PC-9 (cell line): ENCODE measurements around the gene BCKDK. TPM values are rescaled to one million over a fixed set of nuclear protein-coding genes. Genes with fewer than 3 reads are reported as not detected.

Source experiments
- BruUV-seq: library from RNA; stranded (reverse); fragments of 400-500 nt; replicated peaks from 2 replicates; lab custom pipeline; 2021; lab: Mats Ljungman, UMichigan
- CTCF ChIA-PET: fragments of 300-600 bp; sonication (Branson Sonifier 250); formaldehyde crosslinking; loops from one replicate; lab custom pipeline; 2022; ENCODE audit warnings: antibody characterized with exemption; lab: Charles Lee
- POLR2A ChIA-PET: fragments of 300-600 bp; sonication (Branson Sonifier 250); formaldehyde crosslinking; loops from one replicate; lab custom pipeline; 2022; ENCODE audit warnings: antibody characterized with exemption; ENCODE audit not compliant: unreplicated experiment; lab: Charles Lee
- DNase-seq, 2 experiments: peaks; one replicate each; pipeline versions ENCODE4 v3.0.0 to v3.0.0-alpha.2; 2015 to 2022; ENCODE audit warnings: mixed read lengths in 1 of 2
- H2AFZ ChIP-seq: fragments of 200-600 bp; sonication (generic); 2 replicates; pipeline ENCODE4 v1.8.1; 2017; ENCODE audit warnings: antibody characterized with exemption
- H3F3A ChIP-seq: fragments of 200-600 bp; sonication (generic); 2 replicates; pipeline ENCODE4 v1.8.1; 2017; ENCODE audit warnings: antibody characterized with exemption, mild to moderate bottlenecking, low read depth; ENCODE audit not compliant: insufficient read depth
- H3K27ac ChIP-seq: fragments of 200-600 bp; sonication (generic); 2 replicates; pipeline ENCODE4 v1.6.1; 2016; ENCODE audit warnings: mixed run types
- H3K27me3 ChIP-seq: fragments of 200-600 bp; sonication (generic); 2 replicates; pipeline ENCODE4 v1.6.1; 2016; ENCODE audit warnings: low read depth, mixed run types; ENCODE audit not compliant: insufficient read depth
- H3K36me3 ChIP-seq: fragments of 200-600 bp; sonication (generic); 2 replicates; pipeline ENCODE4 v1.6.1; 2016; ENCODE audit warnings: low read depth, mixed run types
- H3K4me1 ChIP-seq: fragments of 200-600 bp; sonication (generic); replicated peaks from 2 replicates; pipeline ENCODE4 v1.6.1; 2016; ENCODE audit warnings: mixed run types; ENCODE audit not compliant: insufficient read depth
- H3K4me2 ChIP-seq: fragments of 200-600 bp; sonication (generic); 2 replicates; pipeline ENCODE4 v1.6.1; 2017; ENCODE audit warnings: mixed run types
- H3K4me3 ChIP-seq: fragments of 200-600 bp; sonication (generic); 2 replicates; pipeline ENCODE4 v1.6.1; 2016; ENCODE audit warnings: mixed run types
- H3K79me2 ChIP-seq: fragments of 200-600 bp; sonication (generic); 2 replicates; pipeline ENCODE4 v1.6.1; 2017; ENCODE audit warnings: low read depth, mixed run types
- H3K9me2 ChIP-seq: fragments of 200-600 bp; sonication (generic); 2 replicates; pipeline ENCODE4 v1.8.1; 2017; ENCODE audit warnings: mild to moderate bottlenecking; ENCODE audit not compliant: insufficient read depth
- H3K9me3 ChIP-seq: fragments of 200-600 bp; sonication (generic); 2 replicates; pipeline ENCODE4 v1.8.1; 2016; ENCODE audit warnings: low read depth; ENCODE audit not compliant: insufficient read depth
- H4K20me1 ChIP-seq: fragments of 200-600 bp; sonication (generic); 2 replicates; pipeline ENCODE4 v1.8.1; 2017; ENCODE audit not compliant: insufficient read depth
- EZH2 ChIP-seq: fragments of 200-600 bp; sonication (generic); IDR thresholded peaks from 2 replicates; pipeline ENCODE4 v1.8.0; 2017; ENCODE audit warnings: antibody characterized with exemption, low read depth
- intact Hi-C: fragments of 100-400 bp; cut with micrococcal nuclease; formaldehyde crosslinking; loops from one replicate; pipeline ENCODE4 v1.10.0; 2022; ENCODE audit not compliant: unreplicated experiment
- total RNA-seq: library from RNA; stranded (reverse); gene quantifications from 2 replicates; pipeline ENCODE4 v1.2.3, GENCODE V29; 2021
- TF ChIP-seq, protein P1 (sequence below): fragments of 200-600 bp; sonication (generic); conservative IDR thresholded peaks from 2 replicates; pipeline ENCODE4 v1.6.1; 2017; ENCODE audit warnings: mixed run types, antibody characterized with exemption, mild to moderate bottlenecking, moderate library complexity

The BCKDK gene
- total RNA-seq, 1 experiment from 2014 or later: 41.5 TPM

DNA sequence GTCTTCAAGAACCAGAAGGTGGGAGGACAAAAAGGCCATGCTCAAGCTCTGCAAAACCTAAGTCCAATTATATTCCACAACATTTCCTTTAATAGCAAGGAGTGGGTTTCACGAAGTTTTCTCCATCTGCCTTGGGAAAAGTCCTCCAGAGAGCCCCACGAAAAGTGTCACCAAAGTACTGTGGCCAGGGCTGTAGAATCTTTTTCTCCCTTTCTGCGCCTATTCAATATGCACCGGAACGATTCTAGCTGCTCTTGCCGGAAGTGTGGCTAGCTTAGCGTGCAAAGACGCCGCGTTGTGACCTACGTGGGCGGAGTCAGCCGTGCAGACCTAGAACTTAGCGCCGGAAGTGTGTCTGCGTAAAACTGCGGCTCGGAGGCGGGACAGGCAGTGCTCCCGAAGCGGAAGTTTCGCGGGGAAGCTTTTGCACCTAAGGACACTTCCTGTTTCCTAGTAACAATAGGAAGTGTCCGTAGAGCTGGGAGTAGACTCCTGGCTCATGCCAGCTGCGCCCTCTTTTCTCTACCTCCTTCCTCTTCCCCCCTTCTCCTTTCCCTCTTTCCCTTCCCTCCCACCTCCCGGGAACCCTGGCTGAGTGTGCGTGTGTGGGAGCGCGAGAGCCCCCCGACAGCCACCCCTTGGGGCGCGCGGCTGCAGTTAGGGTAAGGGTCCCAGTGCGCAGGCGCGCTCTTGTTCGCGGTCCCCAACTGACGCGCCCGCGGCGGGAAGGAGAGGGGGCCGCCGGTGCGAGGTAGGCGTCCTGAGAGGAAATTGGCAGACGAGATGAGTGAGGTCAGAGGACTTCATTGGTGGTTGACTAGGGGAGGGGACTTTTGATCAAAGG lies 34.0 kb upstream of the BCKDK start, which contains the start of the genes ZNF646 and ZNF668:
ZNF646 (plus strand) TSS at position 453 of the 844 bp plus-strand sequence. CDS start 1,903 bp downstream, outside the sequence.
ZNF668 (minus strand) TSS at position 271 of the 844 bp plus-strand sequence. CDS start 9,781 bp downstream, outside the sequence.
- intact Hi-C loops: loop anchor here (1.0 to 2.0 kb wide), 7 partner anchors 41 to 385 kb away; partner anchors contain the start of genes ARMC5, FUS, HSD3B7 and PRSS8
- ChIA-PET POLR2A (interaction anchor here (0.6 to 1.7 kb wide), 11 partner anchors 28 to 1040 kb away, joined by 3 to 16 read pairs (median 5); partner anchors contain the start of genes CTF1, KAT8 and PRSS8), CTCF (interaction anchor here (0.6 to 1.6 kb wide), 4 partner anchors 50 to 625 kb away, joined by 4 to 21 read pairs (median 12); partner anchors contain the start of gene HSD3B7)
- Histone ChIP-seq H2AFZ (peak within 1 kb of the TSS; percentile 93), H3K79me2 (peaks cover 73% of the 10 kb centered on the region), H3F3A (peaks cover 4% of the 10 kb centered on the region; the same call in 1 of the 2 replicates), H3K4me2 (peak within 1 kb of the TSS; percentile 95), H4K20me1 (peaks cover 7% of the 10 kb centered on the region), H3K9me3 (no peaks in the 10 kb centered on the region), H3K27me3 (no peaks in the 10 kb centered on the region), H3K36me3 (no peaks in the 10 kb centered on the region), H3K4me3 (peak within 1 kb of the TSS; percentile 89), H3K4me1 (peaks cover 20% of the 10 kb centered on the region), H3K9me2 (no peaks in the 10 kb centered on the region), H3K27ac (peak within 1 kb of the TSS; percentile 62)
- TF ChIP-seq EZH2: no peak
- TF ChIP-seq, protein P1, sequence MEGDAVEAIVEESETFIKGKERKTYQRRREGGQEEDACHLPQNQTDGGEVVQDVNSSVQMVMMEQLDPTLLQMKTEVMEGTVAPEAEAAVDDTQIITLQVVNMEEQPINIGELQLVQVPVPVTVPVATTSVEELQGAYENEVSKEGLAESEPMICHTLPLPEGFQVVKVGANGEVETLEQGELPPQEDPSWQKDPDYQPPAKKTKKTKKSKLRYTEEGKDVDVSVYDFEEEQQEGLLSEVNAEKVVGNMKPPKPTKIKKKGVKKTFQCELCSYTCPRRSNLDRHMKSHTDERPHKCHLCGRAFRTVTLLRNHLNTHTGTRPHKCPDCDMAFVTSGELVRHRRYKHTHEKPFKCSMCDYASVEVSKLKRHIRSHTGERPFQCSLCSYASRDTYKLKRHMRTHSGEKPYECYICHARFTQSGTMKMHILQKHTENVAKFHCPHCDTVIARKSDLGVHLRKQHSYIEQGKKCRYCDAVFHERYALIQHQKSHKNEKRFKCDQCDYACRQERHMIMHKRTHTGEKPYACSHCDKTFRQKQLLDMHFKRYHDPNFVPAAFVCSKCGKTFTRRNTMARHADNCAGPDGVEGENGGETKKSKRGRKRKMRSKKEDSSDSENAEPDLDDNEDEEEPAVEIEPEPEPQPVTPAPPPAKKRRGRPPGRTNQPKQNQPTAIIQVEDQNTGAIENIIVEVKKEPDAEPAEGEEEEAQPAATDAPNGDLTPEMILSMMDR: no peak
- BruUV-seq: no TSS peak
- peak; percentile 98 to 99 for DNase-seq

DNA sequence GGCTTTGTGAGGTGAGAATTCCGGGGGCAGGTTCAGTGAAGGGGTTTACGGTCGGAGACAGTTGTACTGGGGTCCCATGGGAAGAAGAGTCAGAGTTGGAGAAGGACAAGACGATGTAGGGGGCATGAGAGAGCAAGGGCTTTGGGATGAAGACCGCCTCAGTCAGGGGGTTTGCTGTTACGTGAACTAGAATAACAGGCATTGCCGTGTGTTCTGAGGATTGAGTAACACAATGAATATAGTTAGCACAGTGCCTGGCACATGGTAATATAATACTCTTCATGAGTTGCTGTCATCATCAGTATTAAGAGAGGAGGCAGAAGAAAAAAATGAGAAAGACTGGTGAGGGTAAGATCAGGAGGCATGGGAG lies 33.4 kb upstream of the BCKDK start:
- H3K36me3 ChIP-seq: no peaks in the 10 kb centered on the region
- H3K79me2 ChIP-seq: peaks cover 67% of the 10 kb centered on the region
- H3K27me3 ChIP-seq: no peaks in the 10 kb centered on the region
- H3K4me2 ChIP-seq: peak overlapping the region; percentile 95
- H3K9me2 ChIP-seq: no peaks in the 10 kb centered on the region
- H3F3A ChIP-seq: peaks cover 4% of the 10 kb centered on the region; the same call in 1 of the 2 replicates
- peaks cover 20% of the 10 kb centered on the region for H3K4me1 ChIP-seq
- peak overlapping the region; percentile 89 for H3K4me3 ChIP-seq
- no peak for DNase-seq
- intact Hi-C loops: loop anchor here (1.0 to 2.0 kb wide), 6 partner anchors 41 to 385 kb away; partner anchors contain the start of genes ARMC5, FUS, HSD3B7 and PRSS8
- peak overlapping the region; percentile 89 for H2AFZ ChIP-seq
- H4K20me1 ChIP-seq: peaks cover 13% of the 10 kb centered on the region
- ChIA-PET POLR2A (interaction anchor here (0.7 to 1.2 kb wide), 2 partner anchors 11 to 179 kb away, joined by 4 to 9 read pairs; partner anchors contain the start of gene CTF1), CTCF (interaction anchor here (0.6 to 1.6 kb wide), 3 partner anchors 19 to 90 kb away, joined by 3 to 21 read pairs (median 16); partner anchors contain the start of gene HSD3B7)
- BruUV-seq: no TSS peak
- H3K9me3 ChIP-seq: no peaks in the 10 kb centered on the region
- peak overlapping the region; percentile 54; the same call in 1 of the 2 replicates for H3K27ac ChIP-seq
- TF ChIP-seq EZH2: no peak
- TF ChIP-seq, protein P1: no peak

DNA sequence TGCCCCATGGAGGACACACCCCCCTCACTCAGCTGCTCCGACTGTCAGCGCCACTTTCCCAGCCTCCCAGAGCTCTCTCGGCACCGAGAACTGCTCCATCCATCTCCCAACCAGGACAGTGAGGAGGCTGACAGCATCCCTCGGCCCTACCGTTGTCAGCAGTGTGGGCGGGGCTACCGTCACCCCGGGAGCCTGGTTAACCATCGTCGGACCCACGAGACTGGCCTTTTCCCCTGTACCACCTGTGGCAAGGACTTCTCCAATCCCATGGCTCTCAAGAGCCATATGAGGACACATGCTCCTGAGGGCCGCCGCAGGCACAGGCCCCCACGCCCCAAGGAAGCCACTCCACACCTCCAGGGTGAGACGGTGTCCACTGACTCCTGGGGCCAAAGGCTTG lies 31.9 kb upstream of the BCKDK start:
- Histone ChIP-seq H3K9me2 (no peaks in the 10 kb centered on the region), H4K20me1 (peaks cover 24% of the 10 kb centered on the region), H3K27me3 (no peaks in the 10 kb centered on the region), H3K79me2 (peaks cover 53% of the 10 kb centered on the region), H2AFZ (no peak overlapping the region), H3K4me3 (no peak overlapping the region), H3F3A (peaks cover 9% of the 10 kb centered on the region; the same call in 1 of the 2 replicates), H3K4me2 (no peak overlapping the region), H3K27ac (no peak overlapping the region), H3K4me1 (peaks cover 20% of the 10 kb centered on the region), H3K9me3 (no peaks in the 10 kb centered on the region), H3K36me3 (peaks cover 5% of the 10 kb centered on the region)
- BruUV-seq: no TSS peak
- intact Hi-C loops: no loop called here
- CTCF ChIA-PET: no interaction called here
- DNase-seq: no peak
- POLR2A ChIA-PET: no interaction called here
- TF ChIP-seq EZH2: no peak
- TF ChIP-seq, protein P1: no peak
